Lung (tissue), 12 donors: ENCODE results near the gene CCNI2. TPM values are rescaled to one million over a fixed set of nuclear protein-coding genes. Genes with fewer than 3 reads are reported as not detected.

Source experiments
- ATAC-seq: fragments of 200-7000 bp; cut with Tn5 transposase; one replicate; pipeline ENCODE4 v1.9.1; 2020; ENCODE audit warnings: moderate number of reproducible peaks; ENCODE audit not compliant: insufficient read depth, low FRiP score
- DNase-seq, 3 donors: peaks; one replicate each; pipeline ENCODE4 v3.0.0-alpha.2; 2013 to 2017
- H3K27ac ChIP-seq, 2 donors: one replicate each; pipeline ENCODE4 v1.5.1; 2013; ENCODE audit warnings: mild to moderate bottlenecking in 2 of 2, moderate library complexity in 2 of 2, control low read depth in 1 of 2, inconsistent platforms in 1 of 2, low read depth in 1 of 2, low read length in 1 of 2
- H3K27me3 ChIP-seq, 3 donors: one replicate each; pipeline ENCODE4 v1.5.1; 2013; ENCODE audit warnings: low read length in 2 of 3; ENCODE audit not compliant: control insufficient read depth in 3 of 3, insufficient read depth in 3 of 3
- H3K36me3 ChIP-seq, 4 donors: one replicate each; pipeline ENCODE4 v1.5.1; 2013; ENCODE audit warnings: low read length in 4 of 4, mild to moderate bottlenecking in 1 of 4, moderate library complexity in 1 of 4; ENCODE audit not compliant: control insufficient read depth in 4 of 4, insufficient read depth in 4 of 4
- H3K4me1 ChIP-seq, 5 donors: one replicate each; pipeline ENCODE4 v1.5.1; 2013; ENCODE audit warnings: low read length in 5 of 5, mild to moderate bottlenecking in 2 of 5, moderate library complexity in 1 of 5; ENCODE audit not compliant: control insufficient read depth in 5 of 5, insufficient read depth in 5 of 5
- H3K4me3 ChIP-seq: one replicate; pipeline ENCODE4 v1.5.1; 2013; ENCODE audit warnings: mild to moderate bottlenecking, control low read depth, moderate library complexity
- H3K9ac ChIP-seq, 2 donors: one replicate each; pipeline ENCODE4 v1.5.1; 2013; ENCODE audit warnings: low read length in 2 of 2, control low read depth in 1 of 2; ENCODE audit not compliant: insufficient read depth in 1 of 2
- H3K9me3 ChIP-seq, 4 donors: one replicate each; pipeline ENCODE4 v1.5.1; 2013; ENCODE audit warnings: low read length in 3 of 4, mild to moderate bottlenecking in 1 of 4, moderate library complexity in 1 of 4; ENCODE audit not compliant: control insufficient read depth in 4 of 4, insufficient read depth in 3 of 4
- WGBS, 2 donors: extraction: QIAGEN DNeasy Blood & Tissue Kit; methylation state at CpG; one replicate each; pipeline ENCODE4 v1.1.7; 2013; 5-methylcytosine and 5-hydroxymethylcytosine counted together
- polyA plus RNA-seq, 2 donors: library from polyadenylated mRNA; stranded (reverse); fragments of 200-250 nt; gene quantifications; one replicate each; pipeline ENCODE4 v1.2.1, GENCODE V29; 2013
- total RNA-seq, 2 donors: library from RNA; depleted of rRNA in 1 of 2; stranded (reverse); fragments of >200 nt in 1 of 2; gene quantifications; one replicate each; pipeline ENCODE4 v1.2.1, GENCODE V29; 2014 to 2021
- TF ChIP-seq, protein P1 (sequence below): IDR thresholded peaks from 2 replicates; pipeline ENCODE4 v1.5.1; 2012; ENCODE audit warnings: mild to moderate bottlenecking; ENCODE audit errors: control extremely low read depth, extremely low read depth
- donor health status: control.
- donor health status: control.
- donor health status: Bipolar disorder and iron deficiency.
- donor health status: healthy.
- donor health status: DM: yes; HTN: yes; CAD: no.

The CCNI2 gene
- total and polyA plus RNA-seq, 4 donors, result 0.55 to 0.88 (median 0.67) TPM

GRCh38 chr5:132754947-132755346, 7.7 kb downstream of the CCNI2 start:
- TF ChIP-seq, protein P1, sequence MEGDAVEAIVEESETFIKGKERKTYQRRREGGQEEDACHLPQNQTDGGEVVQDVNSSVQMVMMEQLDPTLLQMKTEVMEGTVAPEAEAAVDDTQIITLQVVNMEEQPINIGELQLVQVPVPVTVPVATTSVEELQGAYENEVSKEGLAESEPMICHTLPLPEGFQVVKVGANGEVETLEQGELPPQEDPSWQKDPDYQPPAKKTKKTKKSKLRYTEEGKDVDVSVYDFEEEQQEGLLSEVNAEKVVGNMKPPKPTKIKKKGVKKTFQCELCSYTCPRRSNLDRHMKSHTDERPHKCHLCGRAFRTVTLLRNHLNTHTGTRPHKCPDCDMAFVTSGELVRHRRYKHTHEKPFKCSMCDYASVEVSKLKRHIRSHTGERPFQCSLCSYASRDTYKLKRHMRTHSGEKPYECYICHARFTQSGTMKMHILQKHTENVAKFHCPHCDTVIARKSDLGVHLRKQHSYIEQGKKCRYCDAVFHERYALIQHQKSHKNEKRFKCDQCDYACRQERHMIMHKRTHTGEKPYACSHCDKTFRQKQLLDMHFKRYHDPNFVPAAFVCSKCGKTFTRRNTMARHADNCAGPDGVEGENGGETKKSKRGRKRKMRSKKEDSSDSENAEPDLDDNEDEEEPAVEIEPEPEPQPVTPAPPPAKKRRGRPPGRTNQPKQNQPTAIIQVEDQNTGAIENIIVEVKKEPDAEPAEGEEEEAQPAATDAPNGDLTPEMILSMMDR, result no peak
- ATAC-seq (no peak), DNase-seq (peak in 2 of 3 donors; percentile 35 to 50)
- Histone ChIP-seq H3K9ac (no peak overlapping the region), H3K4me1 (no peaks in the 10 kb centered on the region), H3K27me3 (peaks cover 0 to 2% (median 0%) of the 10 kb centered on the region in 3 donors), H3K4me3 (no peak overlapping the region), H3K9me3 (no peaks in the 10 kb centered on the region), H3K36me3 (peaks cover 3 to 19% (median 16%) of the 10 kb centered on the region in 4 donors), H3K27ac (no peak overlapping the region)

- DNase-seq, result no peak
- Histone ChIP-seq H3K9ac (no peak overlapping the region), H3K27ac (no peak overlapping the region), H3K27me3 (no peaks in the 10 kb centered on the region), H3K4me3 (no peak overlapping the region), H3K9me3 (no peaks in the 10 kb centered on the region), H3K4me1 (no peaks in the 10 kb centered on the region), H3K36me3 (peaks cover 3 to 28% (median 18%) of the 10 kb centered on the region in 4 donors)
- WGBS, 2 donors, result 92 to 98% methylated on average over 5 of the region's 5 CpGs
- no peak for ATAC-seq
- TF ChIP-seq, protein P1, result no peak
Measured at GRCh38 chr5:132756542-132756941, 9.3 kb downstream of the CCNI2 start.

DNA sequence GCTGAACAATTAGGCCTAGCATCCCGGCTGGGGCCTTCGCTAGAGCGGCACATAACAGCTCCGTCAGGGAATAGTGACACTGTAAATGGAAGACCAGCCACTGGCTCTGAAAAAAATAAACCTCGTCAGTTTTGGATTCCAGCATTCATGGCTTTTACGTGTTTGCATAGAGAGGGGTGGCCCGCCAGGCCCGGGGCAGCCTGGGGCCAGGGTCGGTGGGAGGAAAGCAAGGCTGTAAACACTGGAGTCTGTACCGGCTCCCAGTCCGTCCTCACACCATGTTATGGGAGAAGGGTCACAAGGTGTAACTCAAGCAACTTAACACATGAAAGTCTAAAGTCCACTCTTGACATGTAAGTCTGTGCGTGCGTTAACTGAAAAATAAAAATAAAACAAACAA, 11.2 kb downstream of the CCNI2 start:
- Histone ChIP-seq H3K4me3 (no peak overlapping the region), H3K9ac (no peak overlapping the region), H3K9me3 (no peaks in the 10 kb centered on the region), H3K4me1 (no peaks in the 10 kb centered on the region), H3K27ac (no peak overlapping the region), H3K27me3 (no peaks in the 10 kb centered on the region), H3K36me3 (peaks cover 3 to 35% (median 22%) of the 10 kb centered on the region in 4 donors)
- DNase-seq (no peak), ATAC-seq (no peak)
- WGBS, 2 donors, result 94 to 95% methylated on average over 13 of the region's 13 CpGs
- TF ChIP-seq, protein P1, result no peak
